Neural cell (in vitro differentiated cells): ENCODE data around the gene NUFIP2.
"Not testable (repeated sequence)": the region's sequence is repeated elsewhere in the genome, so short reads cannot be mapped to it uniquely, and the experiment has no call there.

Experiments
- EP300 ChIP-seq: fragments of 450-650 bp; conservative IDR thresholded peaks from 2 replicates; pipeline ENCODE4 v1.6.1; 2014; ENCODE audit warnings: antibody characterized with exemption, mild to moderate bottlenecking, moderate library complexity; ENCODE audit not compliant: poor library complexity, severe bottlenecking
- EZH2 ChIP-seq: fragments of 200-600, 300-800 bp; shearing (Covaris generic), sonication (generic); IDR thresholded peaks from 2 replicates; pipeline ENCODE4 v1.6.1; 2014; ENCODE audit warnings: antibody characterized with exemption, low read length, borderline replicate concordance, mild to moderate bottlenecking; ENCODE audit not compliant: insufficient read depth, poor library complexity, severe bottlenecking
- MXI1 ChIP-seq: fragments of 450-650 bp; conservative IDR thresholded peaks from 2 replicates; pipeline ENCODE4 v1.6.1; 2014; ENCODE audit warnings: antibody characterized with exemption, mild to moderate bottlenecking; ENCODE audit not compliant: poor library complexity, severe bottlenecking
- POLR2AphosphoS5 ChIP-seq: IDR thresholded peaks from 2 replicates; pipeline ENCODE4 v1.6.1; 2012
- RAD21 ChIP-seq: fragments of 450-650 bp; conservative IDR thresholded peaks from 2 replicates; pipeline ENCODE4 v1.6.1; 2014; ENCODE audit warnings: antibody characterized with exemption, mild to moderate bottlenecking, moderate library complexity
- TAF1 ChIP-seq: IDR thresholded peaks from 2 replicates; pipeline ENCODE4 v1.6.1; 2012; ENCODE audit warnings: low read depth
- TF ChIP-seq, protein P1 (sequence below): fragments of 450-650 bp; IDR thresholded peaks from 2 replicates; pipeline ENCODE4 v1.5.1; 2014; ENCODE audit warnings: antibody characterized with exemption, mild to moderate bottlenecking, moderate library complexity; ENCODE audit not compliant: poor library complexity, severe bottlenecking
- TF ChIP-seq, protein P2 (sequence below): IDR thresholded peaks from 2 replicates; pipeline ENCODE4 v1.6.1; 2012; ENCODE audit warnings: borderline replicate concordance

DNA sequence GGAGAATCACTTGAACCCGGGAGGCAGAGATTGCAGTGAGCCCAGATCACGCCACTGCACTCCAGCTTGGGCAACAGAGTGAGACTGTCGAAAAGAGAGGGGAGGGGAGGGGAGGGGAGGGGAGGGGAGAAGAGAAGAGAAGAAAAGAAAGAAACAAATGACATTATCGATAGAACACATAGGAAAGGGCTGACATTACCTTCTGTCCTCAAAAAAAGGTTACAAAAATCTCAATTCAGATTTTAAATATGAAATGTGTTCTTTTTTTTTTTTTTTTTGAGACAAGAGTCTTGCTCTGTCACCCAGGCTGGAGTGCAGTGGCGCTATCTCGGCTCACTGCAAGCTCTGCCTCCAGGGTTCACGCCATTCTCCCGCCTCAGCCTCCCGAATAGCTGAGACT is 22.0 kb downstream of the NUFIP2 start:
- TF ChIP-seq, protein P1, sequence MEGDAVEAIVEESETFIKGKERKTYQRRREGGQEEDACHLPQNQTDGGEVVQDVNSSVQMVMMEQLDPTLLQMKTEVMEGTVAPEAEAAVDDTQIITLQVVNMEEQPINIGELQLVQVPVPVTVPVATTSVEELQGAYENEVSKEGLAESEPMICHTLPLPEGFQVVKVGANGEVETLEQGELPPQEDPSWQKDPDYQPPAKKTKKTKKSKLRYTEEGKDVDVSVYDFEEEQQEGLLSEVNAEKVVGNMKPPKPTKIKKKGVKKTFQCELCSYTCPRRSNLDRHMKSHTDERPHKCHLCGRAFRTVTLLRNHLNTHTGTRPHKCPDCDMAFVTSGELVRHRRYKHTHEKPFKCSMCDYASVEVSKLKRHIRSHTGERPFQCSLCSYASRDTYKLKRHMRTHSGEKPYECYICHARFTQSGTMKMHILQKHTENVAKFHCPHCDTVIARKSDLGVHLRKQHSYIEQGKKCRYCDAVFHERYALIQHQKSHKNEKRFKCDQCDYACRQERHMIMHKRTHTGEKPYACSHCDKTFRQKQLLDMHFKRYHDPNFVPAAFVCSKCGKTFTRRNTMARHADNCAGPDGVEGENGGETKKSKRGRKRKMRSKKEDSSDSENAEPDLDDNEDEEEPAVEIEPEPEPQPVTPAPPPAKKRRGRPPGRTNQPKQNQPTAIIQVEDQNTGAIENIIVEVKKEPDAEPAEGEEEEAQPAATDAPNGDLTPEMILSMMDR = not testable (repeated sequence)
- TF ChIP-seq POLR2AphosphoS5, EZH2, RAD21, MXI1, EP300, TAF1: not testable (repeated sequence)
- TF ChIP-seq, protein P2, sequence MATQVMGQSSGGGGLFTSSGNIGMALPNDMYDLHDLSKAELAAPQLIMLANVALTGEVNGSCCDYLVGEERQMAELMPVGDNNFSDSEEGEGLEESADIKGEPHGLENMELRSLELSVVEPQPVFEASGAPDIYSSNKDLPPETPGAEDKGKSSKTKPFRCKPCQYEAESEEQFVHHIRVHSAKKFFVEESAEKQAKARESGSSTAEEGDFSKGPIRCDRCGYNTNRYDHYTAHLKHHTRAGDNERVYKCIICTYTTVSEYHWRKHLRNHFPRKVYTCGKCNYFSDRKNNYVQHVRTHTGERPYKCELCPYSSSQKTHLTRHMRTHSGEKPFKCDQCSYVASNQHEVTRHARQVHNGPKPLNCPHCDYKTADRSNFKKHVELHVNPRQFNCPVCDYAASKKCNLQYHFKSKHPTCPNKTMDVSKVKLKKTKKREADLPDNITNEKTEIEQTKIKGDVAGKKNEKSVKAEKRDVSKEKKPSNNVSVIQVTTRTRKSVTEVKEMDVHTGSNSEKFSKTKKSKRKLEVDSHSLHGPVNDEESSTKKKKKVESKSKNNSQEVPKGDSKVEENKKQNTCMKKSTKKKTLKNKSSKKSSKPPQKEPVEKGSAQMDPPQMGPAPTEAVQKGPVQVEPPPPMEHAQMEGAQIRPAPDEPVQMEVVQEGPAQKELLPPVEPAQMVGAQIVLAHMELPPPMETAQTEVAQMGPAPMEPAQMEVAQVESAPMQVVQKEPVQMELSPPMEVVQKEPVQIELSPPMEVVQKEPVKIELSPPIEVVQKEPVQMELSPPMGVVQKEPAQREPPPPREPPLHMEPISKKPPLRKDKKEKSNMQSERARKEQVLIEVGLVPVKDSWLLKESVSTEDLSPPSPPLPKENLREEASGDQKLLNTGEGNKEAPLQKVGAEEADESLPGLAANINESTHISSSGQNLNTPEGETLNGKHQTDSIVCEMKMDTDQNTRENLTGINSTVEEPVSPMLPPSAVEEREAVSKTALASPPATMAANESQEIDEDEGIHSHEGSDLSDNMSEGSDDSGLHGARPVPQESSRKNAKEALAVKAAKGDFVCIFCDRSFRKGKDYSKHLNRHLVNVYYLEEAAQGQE = not testable (repeated sequence)
